ENCODE measurements around the gene OPTN. TPM values are rescaled to one million over a fixed set of nuclear protein-coding genes. Genes with fewer than 3 reads are reported as not detected.
"Not testable (repeated sequence)": the region's sequence is repeated elsewhere in the genome, so short reads cannot be mapped to it uniquely, and the experiment has no call there.

OPTN gene
- total RNA-seq (10 to 100 TPM; 53.5 to 72.6 (median 59.7) TPM), polyA plus RNA-seq (100 to 1,000 TPM in 2 of 3 donors, 10 to 100 TPM in 1; 54.2 to 127 (median 117) TPM)

DNA sequence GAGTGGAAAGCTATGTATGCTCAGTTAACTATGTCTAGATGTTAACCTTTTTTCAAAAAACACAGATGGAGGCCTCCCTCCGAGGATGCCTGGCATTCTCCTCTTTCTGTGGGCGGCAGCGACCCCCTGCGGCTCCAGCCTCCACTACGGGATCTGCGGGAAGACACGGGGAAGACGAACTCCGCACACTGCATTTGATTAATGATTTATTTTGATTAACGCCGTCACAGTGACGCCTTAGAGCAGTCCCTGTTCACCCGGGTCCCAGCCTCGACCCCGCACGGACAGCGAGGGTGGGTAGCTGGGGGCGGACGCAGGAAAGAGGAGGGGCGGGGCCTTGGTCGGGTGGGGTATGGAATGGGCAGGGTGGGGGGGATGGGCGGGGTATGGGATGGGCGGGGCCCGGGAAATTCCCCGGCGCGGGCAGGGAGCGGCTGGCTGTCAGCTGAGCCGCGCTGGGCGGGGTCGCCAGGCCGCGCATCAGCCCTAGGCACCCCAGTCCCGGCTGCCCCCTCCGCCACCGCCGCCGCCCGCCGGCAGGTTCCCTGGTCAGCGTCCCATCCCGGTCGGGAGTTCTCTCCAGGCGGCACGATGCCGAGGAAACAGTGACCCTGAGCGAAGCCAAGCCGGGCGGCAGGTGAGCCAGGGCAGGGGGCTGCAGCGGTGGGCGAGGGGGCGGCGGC is at the start of gene OPTN:
TSS of gene OPTN (plus strand) at position 498 of the 683 bp plus-strand sequence. CDS start 8,960 bp downstream, outside the sequence.
- H3K9me3 ChIP-seq: no peaks in the 10 kb centered on the region
- no peaks in the 10 kb centered on the region for H3K36me3 ChIP-seq
- intact Hi-C loops (cut with DNase I): loop anchor here (5.0 to 10.0 kb wide), 2 partner anchors 835 to 1058 kb away; partner anchors contain the start of gene UPF2
- H3K27ac ChIP-seq: peak within 1 kb of the TSS; percentile 93 to 97 (median 95)
- peaks cover 0 to 29% (median 22%) of the 10 kb centered on the region in 4 donors for H3K4me1 ChIP-seq
- H3K4me3 ChIP-seq: peak within 1 kb of the TSS; percentile 73 to 94 (median 94)
- 0 to 1% methylated on average over 54 of the region's 54 CpGs for WGBS, 2 donors
- TF ChIP-seq POLR2A (IDR thresholded peaks at IDR 0.05) (peak in 1 of 2 donors; percentile 44), EP300 (IDR thresholded peaks at IDR 0.05) (peak in 1 of 4 donors; percentile 5), POLR2AphosphoS5 (IDR thresholded peaks at IDR 0.05) (peak; percentile 19 to 80 (median 76))
- TF ChIP-seq, protein P1, sequence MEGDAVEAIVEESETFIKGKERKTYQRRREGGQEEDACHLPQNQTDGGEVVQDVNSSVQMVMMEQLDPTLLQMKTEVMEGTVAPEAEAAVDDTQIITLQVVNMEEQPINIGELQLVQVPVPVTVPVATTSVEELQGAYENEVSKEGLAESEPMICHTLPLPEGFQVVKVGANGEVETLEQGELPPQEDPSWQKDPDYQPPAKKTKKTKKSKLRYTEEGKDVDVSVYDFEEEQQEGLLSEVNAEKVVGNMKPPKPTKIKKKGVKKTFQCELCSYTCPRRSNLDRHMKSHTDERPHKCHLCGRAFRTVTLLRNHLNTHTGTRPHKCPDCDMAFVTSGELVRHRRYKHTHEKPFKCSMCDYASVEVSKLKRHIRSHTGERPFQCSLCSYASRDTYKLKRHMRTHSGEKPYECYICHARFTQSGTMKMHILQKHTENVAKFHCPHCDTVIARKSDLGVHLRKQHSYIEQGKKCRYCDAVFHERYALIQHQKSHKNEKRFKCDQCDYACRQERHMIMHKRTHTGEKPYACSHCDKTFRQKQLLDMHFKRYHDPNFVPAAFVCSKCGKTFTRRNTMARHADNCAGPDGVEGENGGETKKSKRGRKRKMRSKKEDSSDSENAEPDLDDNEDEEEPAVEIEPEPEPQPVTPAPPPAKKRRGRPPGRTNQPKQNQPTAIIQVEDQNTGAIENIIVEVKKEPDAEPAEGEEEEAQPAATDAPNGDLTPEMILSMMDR (IDR thresholded peaks at IDR 0.05): peak; percentile 57 to 68 (median 58)
- H3K27me3 ChIP-seq: no peaks in the 10 kb centered on the region
- peak; percentile 89 for DNase-seq

- H3K27me3 ChIP-seq: no peaks in the 10 kb centered on the region
- H3K4me1 ChIP-seq: no peaks in the 10 kb centered on the region
- DNase-seq: no peak
- no peak overlapping the region for H3K4me3 ChIP-seq
- H3K36me3 ChIP-seq: no peaks in the 10 kb centered on the region
- no peak for TF ChIP-seq POLR2A (IDR thresholded peaks at IDR 0.05)
- TF ChIP-seq POLR2AphosphoS5 (IDR thresholded peaks at IDR 0.05): no peak
- TF ChIP-seq, protein P1 (IDR thresholded peaks at IDR 0.05): no peak
- no peak for TF ChIP-seq EP300 (IDR thresholded peaks at IDR 0.05)
- H3K27ac ChIP-seq: no peak overlapping the region
- no peaks in the 10 kb centered on the region for H3K9me3 ChIP-seq
- WGBS, 2 donors: 68 to 69% methylated on average over 7 of the region's 7 CpGs
- intact Hi-C loops (cut with DNase I): no loop called here
These were observed 48.8 kb upstream of the OPTN start for GRCh38 chr10:13051126-13051694.

GRCh38 chr10:13053208-13053607 is 46.8 kb upstream of the OPTN start:
- H3K4me1 ChIP-seq; H3K36me3 ChIP-seq; H3K27me3 ChIP-seq; H3K9me3 ChIP-seq; intact Hi-C loops (cut with DNase I); H3K4me3 ChIP-seq; H3K27ac ChIP-seq; DNase-seq: not testable (repeated sequence)
- 82 to 91% methylated on average over 1 of the region's 1 CpG for WGBS, 2 donors

DNA sequence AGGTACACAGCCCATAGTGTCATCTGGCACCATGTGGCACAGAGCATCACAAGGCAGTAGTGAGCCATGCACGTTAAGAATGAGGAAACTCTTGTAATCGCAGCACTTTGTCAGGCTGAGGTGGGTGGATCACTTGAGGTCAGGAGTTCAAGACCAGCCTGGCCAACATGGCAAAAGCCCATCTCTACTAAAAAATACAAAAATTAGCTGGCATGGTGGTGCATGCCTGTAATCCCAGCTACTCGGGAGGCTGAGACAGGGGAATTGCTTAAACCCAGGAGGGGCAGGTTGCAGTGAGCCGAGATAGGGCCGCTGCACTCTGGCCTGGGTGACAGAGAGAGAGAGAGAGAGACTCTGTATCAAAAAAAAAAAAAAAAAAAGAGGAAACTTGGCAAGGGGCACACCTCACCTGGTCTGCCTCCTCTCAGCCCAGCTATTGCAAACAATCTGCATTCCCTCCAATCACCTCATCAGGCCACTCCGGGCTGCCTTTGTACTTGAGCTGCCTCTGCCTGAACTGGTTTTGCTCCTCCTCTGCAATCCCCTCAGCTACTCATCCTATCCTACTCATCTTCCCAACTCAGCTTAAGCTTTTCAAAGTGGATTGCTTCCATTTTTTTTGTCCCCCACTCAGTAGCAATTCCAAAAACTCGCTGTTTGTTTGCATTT is 46.0 kb upstream of the OPTN start:
- no peak for DNase-seq
- TF ChIP-seq EP300 (IDR thresholded peaks at IDR 0.05) (no peak), POLR2AphosphoS5 (IDR thresholded peaks at IDR 0.05) (no peak), POLR2A (IDR thresholded peaks at IDR 0.05) (no peak)
- TF ChIP-seq, protein P1 (IDR thresholded peaks at IDR 0.05): no peak
- intact Hi-C loops (cut with DNase I): no loop called here
- no peaks in the 10 kb centered on the region for H3K36me3 ChIP-seq
- 80 to 81% methylated on average over 7 of the region's 7 CpGs for WGBS, 2 donors
- H3K9me3 ChIP-seq: no peaks in the 10 kb centered on the region
- H3K4me3 ChIP-seq: no peak overlapping the region
- no peaks in the 10 kb centered on the region for H3K27me3 ChIP-seq
- H3K4me1 ChIP-seq: no peaks in the 10 kb centered on the region
- no peak overlapping the region for H3K27ac ChIP-seq

GRCh38 chr10:13054844-13055243 is 45.1 kb upstream of the OPTN start:
- 64 to 83% methylated on average over 4 of the region's 4 CpGs for WGBS, 2 donors
- Histone ChIP-seq H3K4me3 (no peak overlapping the region), H3K36me3 (no peaks in the 10 kb centered on the region), H3K4me1 (no peaks in the 10 kb centered on the region), H3K27ac (no peak overlapping the region), H3K27me3 (no peaks in the 10 kb centered on the region), H3K9me3 (no peaks in the 10 kb centered on the region)
- TF ChIP-seq POLR2A (IDR thresholded peaks at IDR 0.05) (no peak), EP300 (IDR thresholded peaks at IDR 0.05) (no peak), POLR2AphosphoS5 (IDR thresholded peaks at IDR 0.05) (no peak)
- TF ChIP-seq, protein P1 (IDR thresholded peaks at IDR 0.05): no peak
- intact Hi-C loops (cut with DNase I): no loop called here
- no peak for DNase-seq
